ENCODE measurements around the gene GIGYF2. TPM values are rescaled to one million over a fixed set of nuclear protein-coding genes. Genes with fewer than 3 reads are reported as not detected.
"Not testable (repeated sequence)": the region's sequence is repeated elsewhere in the genome, so short reads cannot be mapped to it uniquely, and the experiment has no call there.

The GIGYF2 gene
- total RNA-seq, 2 donors from 2014 or later, result 59.7 to 71.9 TPM

DNA sequence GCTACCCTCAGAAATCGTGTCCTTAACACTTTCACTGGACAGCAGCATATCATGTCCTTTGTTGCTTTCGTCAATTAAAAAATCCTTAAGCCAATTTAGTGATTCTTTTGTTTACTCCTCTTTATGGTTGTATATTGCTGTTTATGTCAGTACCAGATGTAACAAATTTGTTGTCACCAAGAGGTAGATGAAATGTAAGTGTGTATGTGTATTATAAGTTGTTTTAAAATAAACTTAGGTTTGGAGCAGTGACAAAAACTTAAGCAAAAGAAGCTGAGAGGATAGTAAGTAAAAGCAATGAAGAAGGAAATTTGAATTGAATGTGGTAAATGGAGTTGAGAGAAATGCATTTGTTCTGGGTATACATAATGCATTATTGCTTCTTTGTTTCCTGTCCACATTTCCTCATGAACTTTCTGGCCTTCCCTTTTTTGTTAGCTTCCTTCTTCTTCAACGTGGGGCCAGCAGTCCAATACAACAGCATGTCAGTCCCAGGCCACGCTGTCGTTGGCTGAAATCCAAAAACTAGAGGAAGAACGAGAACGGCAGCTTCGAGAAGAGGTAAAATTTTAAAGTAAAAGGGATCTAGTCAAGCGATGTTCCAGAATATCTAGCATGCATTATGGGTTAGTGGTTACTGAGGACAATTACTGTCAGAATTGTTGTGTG, 142.4 kb downstream of the GIGYF2 start:
- H3K9me3 Mint-ChIP-seq, result no peaks in the 10 kb centered on the region
- no peaks in the 10 kb centered on the region for H3K27me3 Mint-ChIP-seq
- peaks cover 95% of the 10 kb centered on the region for H3K36me3 Mint-ChIP-seq (ENCODE audit: low read depth)
- ATAC-seq (replicated peaks), result no peak
- H3K4me1 Mint-ChIP-seq, result peaks cover 12% of the 10 kb centered on the region
- H3K4me3 Mint-ChIP-seq, result no peak overlapping the region
- peak overlapping the region; percentile 88 for H3K27ac Mint-ChIP-seq

DNA sequence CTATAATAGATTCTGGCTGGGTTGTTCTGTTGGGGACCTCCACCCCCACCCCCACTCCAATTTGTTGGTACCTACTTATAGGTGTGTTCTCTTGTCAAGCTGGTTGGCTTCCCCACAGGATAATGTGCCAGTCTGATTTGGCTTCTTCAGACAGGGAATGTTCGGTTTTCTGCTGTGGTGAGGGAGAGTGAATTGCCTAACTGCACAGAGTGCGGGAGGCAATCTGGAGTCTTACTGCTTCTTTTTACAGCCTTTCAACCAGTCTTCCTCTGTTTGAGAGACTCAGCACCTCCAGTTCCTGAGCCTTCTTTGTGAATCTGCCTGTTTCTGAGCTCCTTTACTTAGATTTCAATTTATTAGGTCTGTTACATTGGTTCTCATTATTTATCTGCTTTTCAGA, 145.6 kb downstream of the GIGYF2 start:
- peaks cover 11% of the 10 kb centered on the region for H3K4me1 Mint-ChIP-seq
- H3K9me3 Mint-ChIP-seq, result no peaks in the 10 kb centered on the region
- peaks cover 98% of the 10 kb centered on the region for H3K36me3 Mint-ChIP-seq (ENCODE audit: low read depth)

GRCh38 chr2:232843834-232844233, 146.7 kb downstream of the GIGYF2 start:
- Mint-ChIP-seq H3K4me3 (no peak overlapping the region), H3K27me3 (no peaks in the 10 kb centered on the region), H3K9me3 (no peaks in the 10 kb centered on the region), H3K27ac (no peak overlapping the region), H3K4me1 (no peaks in the 10 kb centered on the region), H3K36me3 (ENCODE audit: low read depth) (peaks cover 98% of the 10 kb centered on the region)
- no peak for ATAC-seq (replicated peaks)

More for the DNA sequence above, 145.6 kb downstream of the GIGYF2 start:
- ATAC-seq (replicated peaks), result no peak
- no peaks in the 10 kb centered on the region for H3K27me3 Mint-ChIP-seq
- H3K27ac Mint-ChIP-seq, result peak overlapping the region; percentile 7
- no peak overlapping the region for H3K4me3 Mint-ChIP-seq

DNA sequence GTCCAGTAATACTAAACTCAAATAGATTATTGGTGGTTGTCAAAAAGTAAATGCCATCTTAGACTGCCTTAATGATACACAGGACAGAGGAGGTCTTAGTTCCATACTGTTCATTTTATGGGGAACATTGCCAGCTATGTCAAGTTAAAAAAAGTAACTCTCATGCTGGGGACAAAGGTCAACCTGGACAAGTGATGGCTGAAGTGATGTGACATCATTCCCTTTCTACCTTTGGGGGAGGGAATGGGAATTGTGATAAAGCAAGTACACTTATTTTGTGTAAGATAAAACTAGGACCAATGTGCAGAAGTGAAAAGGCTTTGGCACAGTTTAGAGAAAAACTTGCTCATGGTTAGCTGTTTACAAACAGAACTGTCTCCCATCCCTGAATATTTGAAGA, 148.9 kb downstream of the GIGYF2 start:
- Mint-ChIP-seq H3K9me3 (no peaks in the 10 kb centered on the region), H3K27me3 (no peaks in the 10 kb centered on the region), H3K36me3 (ENCODE audit: low read depth) (peaks cover 98% of the 10 kb centered on the region), H3K27ac (no peak overlapping the region), H3K4me3 (no peak overlapping the region), H3K4me1 (no peaks in the 10 kb centered on the region)
- ATAC-seq (replicated peaks), result no peak

GRCh38 chr2:232850039-232850438, 152.9 kb downstream of the GIGYF2 start:
- Mint-ChIP-seq H3K4me3 (no peak overlapping the region), H3K4me1 (no peaks in the 10 kb centered on the region), H3K36me3 (ENCODE audit: low read depth) (peaks cover 99% of the 10 kb centered on the region)

DNA sequence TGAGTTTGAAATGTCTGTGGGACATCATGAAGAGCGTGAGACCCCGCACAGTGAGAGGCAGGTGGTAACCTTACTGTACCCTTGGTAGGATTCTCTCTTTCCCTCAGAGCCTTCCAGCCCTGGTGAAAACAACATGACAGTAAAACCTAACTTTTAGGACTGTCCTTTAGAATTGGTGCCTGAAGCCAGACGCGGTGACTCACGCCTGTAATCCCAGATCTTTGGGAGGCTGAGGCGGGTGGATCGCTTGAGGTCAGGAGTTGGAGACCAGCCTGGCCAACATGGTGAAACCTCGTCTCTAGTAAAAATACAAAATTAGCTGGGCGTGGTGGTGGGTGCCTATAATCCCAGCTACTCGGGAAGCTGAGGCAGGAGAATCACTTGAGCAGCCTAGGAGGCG, 154.9 kb downstream of the GIGYF2 start:
- H3K4me1 Mint-ChIP-seq; ATAC-seq (replicated peaks); H3K9me3 Mint-ChIP-seq; H3K27me3 Mint-ChIP-seq; H3K4me3 Mint-ChIP-seq: not testable (repeated sequence)
- peak overlapping the region; percentile 28 for H3K27ac Mint-ChIP-seq
- peaks cover 99% of the 10 kb centered on the region for H3K36me3 Mint-ChIP-seq (ENCODE audit: low read depth)

More at GRCh38 chr2:232850039-232850438, 152.9 kb downstream of the GIGYF2 start:
- ATAC-seq (replicated peaks), result no peak
- no peaks in the 10 kb centered on the region for H3K27me3 Mint-ChIP-seq
- H3K9me3 Mint-ChIP-seq, result no peaks in the 10 kb centered on the region
- H3K27ac Mint-ChIP-seq, result peak overlapping the region; percentile 48

- Mint-ChIP-seq H3K9me3 (no peaks in the 10 kb centered on the region), H3K4me3 (no peak overlapping the region), H3K27me3 (no peaks in the 10 kb centered on the region), H3K27ac (peak overlapping the region; percentile 69), H3K4me1 (no peaks in the 10 kb centered on the region), H3K36me3 (ENCODE audit: low read depth) (peaks cover 99% of the 10 kb centered on the region)
- no peak for ATAC-seq (replicated peaks)
Measured at GRCh38 chr2:232852676-232853075, 155.5 kb downstream of the GIGYF2 start.

DNA sequence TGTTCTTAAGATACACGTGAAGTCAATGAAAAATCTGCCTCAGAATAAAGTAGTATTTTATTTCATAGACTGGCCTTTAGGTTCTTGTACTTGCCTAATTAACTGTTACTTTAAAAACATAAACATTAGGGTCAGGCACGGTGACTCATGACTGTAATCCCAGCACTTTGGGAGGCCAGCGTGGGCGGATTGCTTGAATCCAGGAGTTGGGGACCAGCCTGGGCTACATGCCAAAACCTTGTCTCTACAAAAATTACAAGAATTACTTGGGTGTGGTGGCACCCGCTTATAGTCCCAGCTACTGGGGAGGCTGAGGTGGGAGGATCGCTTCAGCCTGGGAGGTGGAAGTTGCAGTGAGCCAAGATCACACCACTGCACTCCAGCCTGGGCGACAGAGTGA, 157.0 kb downstream of the GIGYF2 start:
- no peak overlapping the region for H3K27ac Mint-ChIP-seq
- H3K4me1 Mint-ChIP-seq, result no peaks in the 10 kb centered on the region
- peaks cover 99% of the 10 kb centered on the region for H3K36me3 Mint-ChIP-seq (ENCODE audit: low read depth)
- H3K4me3 Mint-ChIP-seq, result no peak overlapping the region
- no peaks in the 10 kb centered on the region for H3K27me3 Mint-ChIP-seq
- no peak for ATAC-seq (replicated peaks)
- no peaks in the 10 kb centered on the region for H3K9me3 Mint-ChIP-seq

- H3K4me3 Mint-ChIP-seq, result no peak overlapping the region
- peaks cover 84% of the 10 kb centered on the region for H3K36me3 Mint-ChIP-seq (ENCODE audit: low read depth)
- no peak overlapping the region for H3K27ac Mint-ChIP-seq
- H3K27me3 Mint-ChIP-seq, result no peaks in the 10 kb centered on the region
- no peaks in the 10 kb centered on the region for H3K4me1 Mint-ChIP-seq
- H3K9me3 Mint-ChIP-seq, result no peaks in the 10 kb centered on the region
- ATAC-seq (replicated peaks), result no peak
Measured at GRCh38 chr2:232857158-232857563, 160.0 kb downstream of the GIGYF2 start.

GRCh38 chr2:232859385-232859916, 162.3 kb downstream of the GIGYF2 start:
- H3K36me3 Mint-ChIP-seq (ENCODE audit: low read depth), result peaks cover 62% of the 10 kb centered on the region
- H3K9me3 Mint-ChIP-seq, result no peaks in the 10 kb centered on the region
- no peaks in the 10 kb centered on the region for H3K27me3 Mint-ChIP-seq
- H3K4me3 Mint-ChIP-seq, result no peak overlapping the region
- peak overlapping the region; percentile 3 for H3K27ac Mint-ChIP-seq
- no peak for ATAC-seq (replicated peaks)
- H3K4me1 Mint-ChIP-seq, result no peaks in the 10 kb centered on the region

- H3K4me3 Mint-ChIP-seq, result no peak overlapping the region
- no peaks in the 10 kb centered on the region for H3K4me1 Mint-ChIP-seq
- H3K9me3 Mint-ChIP-seq, result no peaks in the 10 kb centered on the region
- H3K27ac Mint-ChIP-seq, result no peak overlapping the region
- peaks cover 50% of the 10 kb centered on the region for H3K36me3 Mint-ChIP-seq (ENCODE audit: low read depth)
- no peaks in the 10 kb centered on the region for H3K27me3 Mint-ChIP-seq
- no peak for ATAC-seq (replicated peaks)
Measured at GRCh38 chr2:232860593-232861241, 163.6 kb downstream of the GIGYF2 start.

DNA sequence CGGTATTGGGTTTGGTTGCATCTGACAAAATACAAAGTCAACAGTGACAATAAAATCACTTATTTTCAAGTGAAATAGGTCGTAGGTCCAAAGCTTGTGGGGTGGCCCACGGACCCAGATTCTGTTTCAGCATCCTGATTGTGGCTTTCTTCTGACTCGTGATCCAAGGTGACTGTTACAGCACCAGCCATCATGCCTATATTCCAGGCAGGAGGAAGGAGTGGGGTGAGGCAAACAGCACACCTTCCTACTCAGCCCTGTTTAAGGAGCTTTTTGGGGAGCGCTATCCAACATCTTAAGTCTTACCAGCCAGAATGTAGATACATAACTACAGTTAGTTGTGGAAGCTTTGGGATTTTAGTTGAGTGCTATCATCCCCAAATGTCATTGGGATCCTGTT, 164.2 kb downstream of the GIGYF2 start:
- Mint-ChIP-seq H3K27me3 (no peaks in the 10 kb centered on the region), H3K9me3 (no peaks in the 10 kb centered on the region), H3K4me1 (no peaks in the 10 kb centered on the region), H3K36me3 (ENCODE audit: low read depth) (peaks cover 43% of the 10 kb centered on the region), H3K4me3 (no peak overlapping the region), H3K27ac (no peak overlapping the region)
- ATAC-seq (replicated peaks), result no peak

- peaks cover 17% of the 10 kb centered on the region for H3K36me3 Mint-ChIP-seq (ENCODE audit: low read depth)
- H3K27me3 Mint-ChIP-seq, result no peaks in the 10 kb centered on the region
- H3K4me1 Mint-ChIP-seq, result no peaks in the 10 kb centered on the region
- ATAC-seq (replicated peaks), result no peak
- no peak overlapping the region for H3K4me3 Mint-ChIP-seq
- no peaks in the 10 kb centered on the region for H3K9me3 Mint-ChIP-seq
- no peak overlapping the region for H3K27ac Mint-ChIP-seq
Measured at GRCh38 chr2:232863996-232864395, 166.9 kb downstream of the GIGYF2 start.

GRCh38 chr2:232865165-232865564, 168.0 kb downstream of the GIGYF2 start:
- Mint-ChIP-seq H3K27me3 (no peaks in the 10 kb centered on the region), H3K4me3 (no peak overlapping the region), H3K9me3 (no peaks in the 10 kb centered on the region), H3K4me1 (no peaks in the 10 kb centered on the region), H3K36me3 (ENCODE audit: low read depth) (peaks cover 7% of the 10 kb centered on the region), H3K27ac (no peak overlapping the region)
- ATAC-seq (replicated peaks), result no peak

- Mint-ChIP-seq H3K27ac (no peak overlapping the region), H3K4me3 (no peak overlapping the region), H3K9me3 (no peaks in the 10 kb centered on the region), H3K4me1 (no peaks in the 10 kb centered on the region), H3K36me3 (ENCODE audit: low read depth) (no peaks in the 10 kb centered on the region), H3K27me3 (no peaks in the 10 kb centered on the region)
- no peak for ATAC-seq (replicated peaks)
Measured at GRCh38 chr2:232866104-232866503, 169.0 kb downstream of the GIGYF2 start.

All from activated T-helper 17 cell treated with anti-CD3 and anti-CD28 coated beads, Interleukin-2, amount 50 U/mL, for 72 hours (primary cell).